Fibroblast of villous mesenchyme (primary cell): ENCODE measurements around the gene KCNK3. TPM values are rescaled to one million over a fixed set of nuclear protein-coding genes. Genes with fewer than 3 reads are reported as not detected.

Experiments used
- DNase-seq: peaks from one replicate; pipeline ENCODE4 v3.0.0-alpha.2; 2010; ENCODE audit warnings: low read depth
- H3K4me3 ChIP-seq: 2 replicates; pipeline ENCODE4 v1.5.1; 2011; ENCODE audit warnings: low read depth, mild to moderate bottlenecking, low read length
- CTCF ChIP-seq: IDR thresholded peaks from 2 replicates; pipeline ENCODE4 v1.5.1; 2012; ENCODE audit warnings: low read depth, mild to moderate bottlenecking, low read length; ENCODE audit not compliant: insufficient read depth
- total RNA-seq: library from RNA; depleted of rRNA; stranded (reverse); fragments of >200 nt; gene quantifications from 2 replicates; pipeline ENCODE4 v1.2.3, GENCODE V29; 2012

KCNK3 gene
- total RNA-seq, 1 donor, result under 0.01 TPM

DNA sequence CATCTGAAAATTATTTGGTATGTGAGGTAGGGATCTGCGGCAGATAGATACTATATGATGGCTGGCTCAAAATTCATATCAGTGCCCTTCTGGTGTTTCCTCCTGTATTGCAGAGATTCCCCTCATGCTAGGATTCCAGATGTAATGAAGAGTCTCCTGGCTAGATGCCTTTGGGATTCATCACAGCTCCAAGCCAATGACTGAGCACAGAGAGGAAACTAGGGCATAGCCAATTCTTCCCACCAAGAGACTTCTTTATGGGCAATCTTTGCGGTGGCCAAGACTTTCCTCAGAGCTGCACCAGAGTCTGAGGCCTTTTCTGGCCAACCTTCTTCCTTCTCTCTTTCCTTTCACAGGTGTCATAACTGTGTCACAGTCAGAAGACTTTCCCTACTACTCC is 25.9 kb upstream of the KCNK3 start:
- TF ChIP-seq CTCF, result no peak
- no peak for DNase-seq
- no peak overlapping the region for H3K4me3 ChIP-seq

DNA sequence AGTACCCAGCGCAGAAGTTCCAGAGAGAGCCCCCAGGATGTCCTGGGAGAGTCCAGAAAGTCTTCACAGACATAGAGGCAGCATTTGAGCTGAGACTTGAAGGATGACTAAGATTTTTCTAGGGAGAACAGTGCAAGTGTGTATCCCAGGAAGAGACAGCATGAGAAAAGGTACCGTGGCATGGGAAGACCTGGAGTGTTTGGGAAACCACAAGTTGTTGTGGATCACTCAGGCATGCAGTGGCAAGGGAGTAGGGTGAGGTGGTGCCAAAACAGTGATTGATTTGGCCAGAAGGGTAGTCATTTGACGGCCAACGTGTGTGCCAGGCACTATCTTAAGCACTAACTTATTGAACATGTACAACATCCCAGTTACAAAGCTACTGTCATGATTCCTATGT is 24.5 kb upstream of the KCNK3 start:
- no peak for TF ChIP-seq CTCF
- H3K4me3 ChIP-seq, result no peak overlapping the region
- DNase-seq, result no peak

- no peak overlapping the region for H3K4me3 ChIP-seq
- TF ChIP-seq CTCF, result no peak
- no peak for DNase-seq
These were observed 23.4 kb upstream of the KCNK3 start for GRCh38 chr2:26668856-26669750.

DNA sequence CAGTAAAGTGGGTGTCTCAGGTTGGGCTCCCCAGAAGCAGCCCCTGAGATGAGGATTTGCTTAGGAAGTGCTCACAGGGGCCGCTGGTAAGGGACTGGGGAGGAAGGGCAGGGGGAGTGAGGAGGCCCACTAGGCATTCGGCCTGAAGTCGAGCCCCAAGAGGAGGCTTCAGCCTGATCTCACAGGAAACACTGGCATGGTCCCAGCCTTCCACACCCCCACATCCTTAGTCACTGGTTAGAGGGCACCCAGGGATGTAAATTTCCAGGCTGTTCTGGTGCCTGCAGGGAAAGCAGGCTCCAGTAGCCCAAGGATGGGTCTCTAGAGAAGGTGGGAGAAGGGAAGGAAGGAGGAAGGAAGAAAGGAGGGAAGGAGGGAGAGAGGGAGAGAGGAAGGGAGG is 22.4 kb upstream of the KCNK3 start:
- TF ChIP-seq CTCF, result no peak
- H3K4me3 ChIP-seq, result no peak overlapping the region
- DNase-seq, result no peak

DNA sequence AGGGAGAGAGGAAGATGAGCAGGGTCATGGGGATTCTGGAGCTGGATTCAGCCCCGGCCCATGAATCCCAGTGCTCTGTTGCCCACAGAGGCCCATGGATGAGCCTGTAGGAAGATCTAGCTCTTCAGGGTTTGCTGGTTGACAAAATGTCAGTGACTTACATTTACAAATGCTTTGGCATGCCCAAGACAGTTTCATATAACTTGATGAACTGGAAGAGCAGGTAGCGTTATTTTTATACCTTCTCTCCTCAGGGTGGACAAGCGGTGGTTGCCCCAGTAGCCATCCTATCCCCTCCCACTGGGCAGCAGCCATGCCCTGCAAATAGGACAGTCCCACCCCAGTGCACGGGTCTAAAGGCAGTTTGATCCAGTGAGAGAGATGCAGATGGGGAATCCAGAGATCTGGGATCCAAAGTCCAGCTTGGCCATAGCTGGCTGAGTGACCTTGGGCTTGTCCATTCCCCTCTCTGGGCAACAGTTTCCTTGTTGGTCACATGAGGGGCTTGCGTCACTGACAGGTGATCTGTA is 21.5 kb upstream of the KCNK3 start:
- no peak for DNase-seq
- TF ChIP-seq CTCF, result no peak
- no peak overlapping the region for H3K4me3 ChIP-seq

- DNase-seq, result no peak
- no peak overlapping the region for H3K4me3 ChIP-seq
- no peak for TF ChIP-seq CTCF
These were observed 20.8 kb upstream of the KCNK3 start for GRCh38 chr2:26671691-26672090.
